DND-41 (cell line): ENCODE results near the gene STAMBPL1.

Experiments
- EZH2 ChIP-seq: IDR thresholded peaks from 3 replicates; pipeline ENCODE4 v1.6.1; 2012; ENCODE audit warnings: borderline replicate concordance, low read depth, mild to moderate bottlenecking, moderate library complexity, low read length, inconsistent platforms; ENCODE audit not compliant: severe bottlenecking
- TF ChIP-seq, protein P1 (sequence below): IDR thresholded peaks from 2 replicates; pipeline ENCODE4 v1.5.1; 2012; ENCODE audit warnings: borderline replicate concordance, low read length, moderate library complexity, mild to moderate bottlenecking; ENCODE audit not compliant: poor library complexity, severe bottlenecking; ENCODE audit errors: extremely low read depth

GRCh38 chr10:88857831-88858230 is 22.2 kb upstream of the STAMBPL1 start:
- TF ChIP-seq, protein P1, sequence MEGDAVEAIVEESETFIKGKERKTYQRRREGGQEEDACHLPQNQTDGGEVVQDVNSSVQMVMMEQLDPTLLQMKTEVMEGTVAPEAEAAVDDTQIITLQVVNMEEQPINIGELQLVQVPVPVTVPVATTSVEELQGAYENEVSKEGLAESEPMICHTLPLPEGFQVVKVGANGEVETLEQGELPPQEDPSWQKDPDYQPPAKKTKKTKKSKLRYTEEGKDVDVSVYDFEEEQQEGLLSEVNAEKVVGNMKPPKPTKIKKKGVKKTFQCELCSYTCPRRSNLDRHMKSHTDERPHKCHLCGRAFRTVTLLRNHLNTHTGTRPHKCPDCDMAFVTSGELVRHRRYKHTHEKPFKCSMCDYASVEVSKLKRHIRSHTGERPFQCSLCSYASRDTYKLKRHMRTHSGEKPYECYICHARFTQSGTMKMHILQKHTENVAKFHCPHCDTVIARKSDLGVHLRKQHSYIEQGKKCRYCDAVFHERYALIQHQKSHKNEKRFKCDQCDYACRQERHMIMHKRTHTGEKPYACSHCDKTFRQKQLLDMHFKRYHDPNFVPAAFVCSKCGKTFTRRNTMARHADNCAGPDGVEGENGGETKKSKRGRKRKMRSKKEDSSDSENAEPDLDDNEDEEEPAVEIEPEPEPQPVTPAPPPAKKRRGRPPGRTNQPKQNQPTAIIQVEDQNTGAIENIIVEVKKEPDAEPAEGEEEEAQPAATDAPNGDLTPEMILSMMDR = no peak
- no peak for TF ChIP-seq EZH2
